Mesenchymal stem cell (in vitro differentiated cells and primary cell): ENCODE results near the gene TSPEAR.

ENCODE experiments used
- DNase-seq: peaks from one replicate; pipeline ENCODE4 v3.0.0-alpha.2; 2013
- H2AFZ ChIP-seq: one replicate; pipeline ENCODE4 v1.6.1; 2013; ENCODE audit warnings: low read depth, mild to moderate bottlenecking, control low read depth, inconsistent platforms, low read length, moderate library complexity
- H2AK5ac ChIP-seq: 2 replicates; pipeline ENCODE4 v1.6.1; 2013; ENCODE audit warnings: low read length, moderate library complexity, mild to moderate bottlenecking, inconsistent platforms; ENCODE audit not compliant: severe bottlenecking
- H2BK120ac ChIP-seq: one replicate; pipeline ENCODE4 v1.6.1; 2013; ENCODE audit warnings: low read depth, mild to moderate bottlenecking, inconsistent platforms, low read length, moderate library complexity
- H2BK12ac ChIP-seq, 2 experiments: one replicate each; pipeline ENCODE4 v1.6.1; 2013; ENCODE audit warnings: inconsistent platforms in 2 of 2, low read length in 2 of 2, mild to moderate bottlenecking in 2 of 2, moderate library complexity in 2 of 2, control low read depth in 1 of 2
- H2BK15ac ChIP-seq: one replicate; pipeline ENCODE4 v1.6.1; 2013; ENCODE audit warnings: mild to moderate bottlenecking, low read depth, inconsistent platforms; ENCODE audit not compliant: poor library complexity, severe bottlenecking
- H2BK5ac ChIP-seq: 2 replicates; pipeline ENCODE4 v1.6.1; 2013; ENCODE audit warnings: low read depth, mild to moderate bottlenecking, low read length, control low read depth, inconsistent platforms; ENCODE audit not compliant: poor library complexity, severe bottlenecking
- H3K14ac ChIP-seq, 2 experiments: one replicate each; pipeline ENCODE4 v1.6.1; 2013; ENCODE audit warnings: inconsistent platforms in 2 of 2, low read length in 2 of 2, control low read depth in 1 of 2, mild to moderate bottlenecking in 1 of 2, moderate library complexity in 1 of 2
- H3K18ac ChIP-seq, 2 experiments: one replicate each; pipeline ENCODE4 v1.6.1; 2013; ENCODE audit warnings: inconsistent platforms in 2 of 2, low read length in 2 of 2, control low read depth in 1 of 2, low read depth in 1 of 2, mild to moderate bottlenecking in 1 of 2
- H3K23ac ChIP-seq, 2 experiments: one replicate each; pipeline ENCODE4 v1.6.1; 2013; ENCODE audit warnings: inconsistent platforms in 2 of 2, low read length in 2 of 2, mild to moderate bottlenecking in 2 of 2, moderate library complexity in 2 of 2, control low read depth in 1 of 2
- H3K27ac ChIP-seq: 2 replicates; pipeline ENCODE4 v1.5.1; 2013; ENCODE audit warnings: mild to moderate bottlenecking, moderate library complexity, low read length, control low read depth, inconsistent platforms; ENCODE audit not compliant: poor library complexity, severe bottlenecking
- H3K27me3 ChIP-seq, 2 experiments: 2 replicates each; pipeline versions ENCODE4 v1.6.1 to v1.7.0; 2013; ENCODE audit warnings: low read length in 2 of 2, mild to moderate bottlenecking in 2 of 2, moderate library complexity in 2 of 2, control low read depth in 1 of 2, inconsistent platforms in 1 of 2; ENCODE audit not compliant: control insufficient read depth in 1 of 2, insufficient read depth in 1 of 2
- H3K36me3 ChIP-seq, 2 experiments: 2 replicates each; pipeline versions ENCODE4 v1.6.1 to v1.7.0; 2013; ENCODE audit warnings: low read length in 2 of 2, control low read depth in 1 of 2, inconsistent platforms in 1 of 2, low read depth in 1 of 2, mild to moderate bottlenecking in 1 of 2; ENCODE audit not compliant: insufficient read depth in 2 of 2, control insufficient read depth in 1 of 2
- H3K4ac ChIP-seq, 2 experiments: one replicate each; pipeline ENCODE4 v1.6.1; 2013; ENCODE audit warnings: inconsistent platforms in 2 of 2, low read length in 2 of 2, mild to moderate bottlenecking in 2 of 2, moderate library complexity in 2 of 2, control low read depth in 1 of 2, low read depth in 1 of 2
- H3K4me1 ChIP-seq: 2 replicates; pipeline ENCODE4 v1.6.1; 2013; ENCODE audit warnings: low read depth, low read length, control low read depth; ENCODE audit not compliant: control insufficient read depth, insufficient read depth
- H3K4me2 ChIP-seq: 2 replicates; pipeline ENCODE4 v1.6.1; 2013; ENCODE audit warnings: low read length, mild to moderate bottlenecking, inconsistent platforms; ENCODE audit not compliant: poor library complexity, severe bottlenecking
- H3K4me3 ChIP-seq, 2 experiments: 2 replicates each; pipeline versions ENCODE4 v1.5.1 to v1.7.0; 2013; ENCODE audit warnings: low read length in 2 of 2, mild to moderate bottlenecking in 2 of 2, control low read depth in 1 of 2, low read depth in 1 of 2; ENCODE audit not compliant: insufficient read depth in 1 of 2
- H3K79me1 ChIP-seq: replicated peaks from 2 replicates; pipeline ENCODE4 v1.6.1; 2013; ENCODE audit warnings: mild to moderate bottlenecking, control low read depth, low read length, inconsistent platforms; ENCODE audit not compliant: poor library complexity, severe bottlenecking
- H3K9ac ChIP-seq: 2 replicates; pipeline ENCODE4 v1.7.0; 2013; ENCODE audit warnings: mild to moderate bottlenecking, low read length, moderate library complexity
- H3K9me3 ChIP-seq: 2 replicates; pipeline ENCODE4 v1.7.0; 2013; ENCODE audit warnings: mild to moderate bottlenecking, low read length; ENCODE audit not compliant: control insufficient read depth
- H4K8ac ChIP-seq: one replicate; pipeline ENCODE4 v1.6.1; 2013; ENCODE audit warnings: inconsistent platforms, mild to moderate bottlenecking, low read length, moderate library complexity
- H4K91ac ChIP-seq: one replicate; pipeline ENCODE4 v1.6.1; 2013; ENCODE audit warnings: mild to moderate bottlenecking, low read length, inconsistent platforms
- WGBS: methylation state at CpG from one replicate; pipeline ENCODE4 v1.1.7; 2013; ENCODE audit warnings: mixed read lengths; 5-methylcytosine and 5-hydroxymethylcytosine counted together

TSPEAR gene

DNA sequence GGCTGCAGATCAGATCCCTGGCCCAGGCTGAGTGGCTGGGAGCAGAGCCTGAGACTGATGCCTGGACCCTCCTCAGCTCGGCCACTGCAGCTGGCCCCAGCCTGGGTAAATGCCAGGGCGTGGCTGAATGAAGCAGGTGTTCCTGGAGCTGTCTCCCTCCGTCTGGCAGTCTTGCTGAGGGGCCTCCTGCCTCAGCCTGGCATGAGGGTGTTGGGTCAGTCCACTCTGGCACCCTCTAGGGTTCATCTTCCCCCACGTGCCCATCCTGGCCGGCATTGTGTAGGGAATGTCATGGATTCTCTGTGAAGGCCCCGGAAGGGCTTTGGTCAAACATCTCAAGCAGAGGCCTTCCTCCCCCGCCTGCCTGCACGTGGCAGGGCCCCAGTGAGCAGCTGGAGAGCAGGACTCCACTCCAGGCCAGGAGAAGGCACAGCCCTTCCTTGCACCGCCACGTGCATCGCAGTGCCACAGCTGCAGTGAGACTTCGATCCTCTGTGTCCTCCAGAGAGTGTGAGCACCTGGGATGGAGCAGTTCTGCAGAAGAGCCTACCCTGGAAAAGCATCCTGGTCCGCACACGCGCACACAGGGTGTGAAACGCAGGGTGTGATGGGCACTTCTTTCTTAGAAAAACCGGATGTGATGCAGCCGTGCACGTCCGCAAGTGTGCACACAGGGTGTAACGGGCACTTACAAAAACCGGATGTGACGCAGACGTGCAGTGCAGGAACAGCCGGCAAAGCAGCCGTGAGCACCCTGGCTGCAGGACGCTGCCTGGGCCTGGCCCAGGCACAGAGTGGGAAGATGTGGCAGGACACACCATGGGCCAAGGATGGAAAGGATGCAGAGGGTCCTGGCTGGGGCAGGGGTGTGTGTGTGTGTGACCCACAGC lies 142.5 kb downstream of the TSPEAR start:
- no peak overlapping the region for H3K4me2 ChIP-seq

DNA sequence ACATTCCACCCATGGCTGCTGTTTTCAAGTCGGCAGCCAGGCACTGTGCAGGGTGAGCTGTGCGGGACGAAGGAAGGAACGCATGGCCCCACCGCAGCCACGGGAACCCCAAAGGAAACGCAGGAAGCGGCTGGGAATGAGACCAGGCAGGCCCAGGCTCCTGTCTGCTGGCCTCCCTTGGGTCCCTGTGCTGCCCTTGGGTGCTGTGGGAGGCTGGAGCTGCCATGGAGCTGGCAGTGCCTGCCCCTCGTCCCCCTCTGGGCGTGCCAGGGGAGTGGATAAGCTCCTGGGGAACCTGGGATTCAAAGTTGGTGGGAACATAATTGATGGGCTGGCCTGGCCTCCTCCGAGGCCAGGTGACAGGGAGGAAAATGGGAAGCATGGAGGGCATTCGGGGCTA lies 143.1 kb downstream of the TSPEAR start:
- no peaks in the 10 kb centered on the region for H3K27me3 ChIP-seq
- H2BK5ac ChIP-seq = no peak overlapping the region
- no peak overlapping the region for H2BK120ac ChIP-seq
- no peak overlapping the region for H3K23ac ChIP-seq
- H4K8ac ChIP-seq = no peak overlapping the region
- peaks cover 30% of the 10 kb centered on the region for H3K9me3 ChIP-seq
- no peak overlapping the region for H3K4me3 ChIP-seq
- no peak overlapping the region for H4K91ac ChIP-seq
- no peak overlapping the region for H3K9ac ChIP-seq
- H3K36me3 ChIP-seq = no peaks in the 10 kb centered on the region
- H2BK12ac ChIP-seq = no peak overlapping the region
- H3K14ac ChIP-seq = no peak overlapping the region
- no peak overlapping the region for H3K27ac ChIP-seq
- H3K4me2 ChIP-seq = no peak overlapping the region
- H2AFZ ChIP-seq = no peak overlapping the region
- no peak overlapping the region for H3K18ac ChIP-seq
- H3K4ac ChIP-seq = no peak overlapping the region
- DNase-seq = no peak
- 83% methylated on average over 12 of the region's 12 CpGs for WGBS
- no peaks in the 10 kb centered on the region for H3K79me1 ChIP-seq
- H3K4me1 ChIP-seq = no peaks in the 10 kb centered on the region
- H2AK5ac ChIP-seq = no peak overlapping the region
- no peak overlapping the region for H2BK15ac ChIP-seq

More for the DNA sequence above, 142.5 kb downstream of the TSPEAR start:
- peaks cover 27% of the 10 kb centered on the region for H3K9me3 ChIP-seq
- no peak overlapping the region for H3K14ac ChIP-seq
- H3K27ac ChIP-seq = no peak overlapping the region
- no peak overlapping the region for H2BK120ac ChIP-seq
- no peak overlapping the region for H2AFZ ChIP-seq
- no peak overlapping the region for H3K4ac ChIP-seq
- H3K18ac ChIP-seq = no peak overlapping the region
- H3K4me1 ChIP-seq = no peaks in the 10 kb centered on the region
- H3K4me3 ChIP-seq = no peak overlapping the region
- no peak overlapping the region for H3K9ac ChIP-seq
- H4K91ac ChIP-seq = no peak overlapping the region
- no peaks in the 10 kb centered on the region for H3K79me1 ChIP-seq
- no peak for DNase-seq
- 79% methylated on average over 27 of the region's 27 CpGs for WGBS
- no peaks in the 10 kb centered on the region for H3K36me3 ChIP-seq
- no peak overlapping the region for H2BK12ac ChIP-seq
- no peaks in the 10 kb centered on the region for H3K27me3 ChIP-seq
- H4K8ac ChIP-seq = no peak overlapping the region
- H2BK5ac ChIP-seq = no peak overlapping the region
- H3K23ac ChIP-seq = no peak overlapping the region
- H2AK5ac ChIP-seq = no peak overlapping the region
- no peak overlapping the region for H2BK15ac ChIP-seq

DNA sequence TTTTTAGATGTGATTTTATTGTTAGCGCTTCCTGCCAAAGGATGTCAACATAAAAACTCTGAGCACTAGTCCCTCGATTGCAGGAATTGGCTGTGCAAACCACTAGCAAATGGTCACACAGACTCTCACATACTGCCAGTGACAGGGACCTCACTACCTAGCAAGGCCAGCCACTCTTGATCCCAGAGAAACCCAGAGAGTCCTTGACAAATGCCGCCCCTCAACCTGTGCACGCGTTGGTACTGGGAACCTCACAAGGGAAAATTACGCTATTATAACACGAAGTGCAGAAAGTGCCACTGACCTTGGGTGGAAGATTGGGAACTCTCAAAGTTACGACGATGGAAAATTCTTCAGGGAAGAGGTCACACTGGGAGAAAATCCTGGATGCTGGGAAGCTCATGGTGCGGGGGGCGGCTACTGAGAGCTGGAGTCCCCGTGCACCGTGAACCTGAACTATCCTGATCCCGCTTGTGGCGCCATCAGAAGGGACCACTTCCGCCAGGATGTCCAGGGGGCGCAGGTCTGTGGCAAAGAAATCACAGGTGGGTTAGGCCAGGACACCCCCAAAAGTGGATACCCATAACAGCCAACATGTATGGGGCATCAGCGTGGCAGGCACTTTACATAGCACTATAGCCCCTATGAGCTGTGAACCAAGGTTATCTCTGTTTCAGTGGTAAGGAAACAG lies 143.7 kb downstream of the TSPEAR start:
- Histone ChIP-seq H3K27ac (no peak overlapping the region), H3K4me3 (no peak overlapping the region), H3K79me1 (no peaks in the 10 kb centered on the region), H2BK12ac (no peak overlapping the region), H3K4ac (no peak overlapping the region), H2BK120ac (no peak overlapping the region), H3K27me3 (no peaks in the 10 kb centered on the region), H3K9ac (no peak overlapping the region), H2BK5ac (no peak overlapping the region), H4K8ac (no peak overlapping the region), H3K23ac (no peak overlapping the region), H3K14ac (no peak overlapping the region), H2BK15ac (no peak overlapping the region), H3K9me3 (peaks cover 36% of the 10 kb centered on the region), H3K36me3 (no peaks in the 10 kb centered on the region), H2AFZ (no peak overlapping the region), H3K18ac (no peak overlapping the region), H4K91ac (no peak overlapping the region), H3K4me1 (no peaks in the 10 kb centered on the region), H2AK5ac (no peak overlapping the region), H3K4me2 (no peak overlapping the region)
- DNase-seq = no peak
- WGBS = 92% methylated on average over 18 of the region's 18 CpGs

DNA sequence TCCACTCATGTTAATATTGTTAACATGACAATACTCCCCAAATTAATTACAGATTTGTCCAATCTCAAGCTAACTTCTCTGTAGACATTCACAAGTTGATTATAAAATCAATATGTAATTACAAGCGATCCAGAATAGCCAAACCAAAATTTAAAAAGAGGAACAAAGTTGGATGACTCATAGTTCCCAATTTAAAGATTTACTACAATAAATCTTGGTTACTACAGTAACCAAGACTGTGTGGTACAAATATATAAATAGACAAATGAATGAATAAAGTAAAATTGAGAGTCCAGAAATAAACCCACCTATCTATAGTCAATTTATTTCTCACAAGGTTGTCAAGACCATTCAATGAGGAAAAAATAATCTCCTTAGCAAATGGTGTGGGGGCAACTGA lies 145.0 kb downstream of the TSPEAR start:
- Histone ChIP-seq H4K91ac (no peak overlapping the region), H2BK15ac (no peak overlapping the region), H3K4ac (no peak overlapping the region), H2BK120ac (no peak overlapping the region), H3K18ac (no peak overlapping the region), H2BK12ac (no peak overlapping the region), H3K4me1 (no peaks in the 10 kb centered on the region), H3K27ac (no peak overlapping the region), H3K27me3 (no peaks in the 10 kb centered on the region), H2AK5ac (no peak overlapping the region), H3K4me2 (no peak overlapping the region), H3K9ac (no peak overlapping the region), H2AFZ (no peak overlapping the region), H3K23ac (no peak overlapping the region), H3K9me3 (peaks cover 30% of the 10 kb centered on the region), H3K14ac (no peak overlapping the region), H3K36me3 (no peaks in the 10 kb centered on the region), H3K4me3 (no peak overlapping the region), H3K79me1 (no peaks in the 10 kb centered on the region), H2BK5ac (no peak overlapping the region), H4K8ac (no peak overlapping the region)
- no CpG with 5 or more reads among the region's 1 CpG for WGBS
- DNase-seq = no peak
